ENCODE data around the gene LIPM.
"Not testable (repeated sequence)": the region's sequence is repeated elsewhere in the genome, so short reads cannot be mapped to it uniquely, and the experiment has no call there.

The LIPM gene

GRCh38 chr10:88804083-88804812 is 1.7 kb downstream of the LIPM start:
- DNase-seq, result no peak

GRCh38 chr10:88805361-88805760 is 2.8 kb downstream of the LIPM start:
- no peak for DNase-seq

GRCh38 chr10:88805924-88806323 is 3.4 kb downstream of the LIPM start:
- no peak for DNase-seq

- no peak for DNase-seq
Observed at GRCh38 chr10:88809621-88810020, 7.1 kb downstream of the LIPM start.

GRCh38 chr10:88810196-88810961 is 7.8 kb downstream of the LIPM start:
- peak; percentile 8 for DNase-seq

GRCh38 chr10:88813200-88813599 is 10.7 kb downstream of the LIPM start:
- no peak for DNase-seq

GRCh38 chr10:88819290-88819689 is 16.8 kb downstream of the LIPM start:
- no peak for DNase-seq

GRCh38 chr10:88820748-88821401 is 18.3 kb downstream of the LIPM start:
- DNase-seq, result no peak

GRCh38 chr10:88826388-88826787 is 23.9 kb downstream of the LIPM start:
- no peak for DNase-seq

GRCh38 chr10:88827671-88828070 is 25.1 kb downstream of the LIPM start:
- DNase-seq, result no peak

- DNase-seq, result no peak
Observed at GRCh38 chr10:88828310-88828709, 25.8 kb downstream of the LIPM start.

GRCh38 chr10:88830643-88831268 is 28.2 kb downstream of the LIPM start:
- no peak for DNase-seq

GRCh38 chr10:88831709-88832108 is 29.2 kb downstream of the LIPM start:
- DNase-seq, result no peak

- no peak for DNase-seq
Observed at GRCh38 chr10:88832376-88832775, 29.8 kb downstream of the LIPM start.

GRCh38 chr10:88833156-88833555 is 30.6 kb downstream of the LIPM start:
- DNase-seq, result no peak

- no peak for DNase-seq
Observed at GRCh38 chr10:88833723-88834122, 31.2 kb downstream of the LIPM start.

- peak; percentile 35 for DNase-seq
Observed at GRCh38 chr10:88835096-88835909, 32.8 kb downstream of the LIPM start.

- no peak for DNase-seq
Observed at GRCh38 chr10:88835910-88836221, 33.3 kb downstream of the LIPM start.

- not testable (repeated sequence) for DNase-seq
Observed at GRCh38 chr10:88837632-88838031, 35.1 kb downstream of the LIPM start.

GRCh38 chr10:88838766-88839350 is 36.3 kb downstream of the LIPM start:
- DNase-seq, result no peak

GRCh38 chr10:88840104-88840503 is 37.6 kb downstream of the LIPM start:
- no peak for DNase-seq

GRCh38 chr10:88840881-88841280 is 38.4 kb downstream of the LIPM start:
- no peak for DNase-seq
